ENCODE results near the gene PCSK7. TPM values are rescaled to one million over a fixed set of nuclear protein-coding genes. Genes with fewer than 3 reads are reported as not detected.

Gene PCSK7
- total and polyA plus RNA-seq, 10 of the 15 experiments (the other 5 are each of a cell fraction or from before 2014, with no cell fraction given) = 5.5 to 81.5 (median 51.6) TPM

GRCh38 chr11:117195258-117195657 is 36.6 kb downstream of the PCSK7 start:
- Histone ChIP-seq H3K36me3 (ENCODE audit: control insufficient read depth in 2 of 2, insufficient read depth in 2 of 2, low read length in 1 of 2) (peaks cover 3 to 4% of the 10 kb centered on the region in 2 experiments; a peak in 3 of 4 replicates), H3K9ac (ENCODE audit: control insufficient read depth, insufficient read depth, low read length) (no peak overlapping the region), H3K27me3 (replicated peaks in 1 of 2; ENCODE audit: control insufficient read depth in 2 of 2, insufficient read depth in 2 of 2, low read length in 1 of 2) (no peaks in the 10 kb centered on the region), H3K9me3 (replicated peaks; ENCODE audit: control insufficient read depth, insufficient read depth, low read length) (no peaks in the 10 kb centered on the region), H2AFZ (ENCODE audit: control insufficient read depth, low read depth, low read length) (no peak overlapping the region), H3K79me2 (ENCODE audit: control insufficient read depth, insufficient read depth, low read length) (no peaks in the 10 kb centered on the region), H3K4me1 (ENCODE audit: control insufficient read depth, insufficient read depth, low read length) (peaks cover 2% of the 10 kb centered on the region), H3K4me3 (no peak overlapping the region), H4K20me1 (ENCODE audit: control insufficient read depth, insufficient read depth) (no peaks in the 10 kb centered on the region), H3K27ac (ENCODE audit: control insufficient read depth, insufficient read depth) (no peak overlapping the region), H3K4me2 (ENCODE audit: control insufficient read depth, insufficient read depth) (no peak overlapping the region)
- ChIA-PET RAD21 (ENCODE audit: unreplicated experiment) (no interaction called here), POLR2A (interaction anchor here (0.7 kb wide), 1 partner anchor 1067 kb away, joined by 3 read pairs; no protein-coding TSS in a partner anchor), CTCF (interaction anchor here (3.0 to 4.0 kb wide), 2 partner anchors 14 to 32 kb away, joined by 16 to 18 read pairs; no protein-coding TSS in a partner anchor), SMC1A (ENCODE audit: uncharacterized antibody, unreplicated experiment) (interaction anchor here (1.1 to 1.9 kb wide), 2 partner anchors 14 to 32 kb away, joined by 4 to 6 read pairs; no protein-coding TSS in a partner anchor)
- intact Hi-C loops (cut with micrococcal nuclease; ENCODE audit: unreplicated experiment) = no loop called here
- TF ChIP-seq TARDBP (IDR thresholded peaks at IDR 0.05; ENCODE audit: borderline replicate concordance) = no peak
- no peak for TF ChIP-seq CBX3 (IDR thresholded peaks at IDR 0.05; ENCODE audit: borderline replicate concordance, low read depth)
- TF ChIP-seq RAD21 (IDR thresholded peaks at IDR 0.05; ENCODE audit: insufficient read depth, low read depth, low read length) = no peak
- no peak for TF ChIP-seq NFYA (IDR thresholded peaks at IDR 0.05; ENCODE audit: borderline replicate concordance, low read depth, low read length)
- no peak for TF ChIP-seq CHD1 (IDR thresholded peaks at IDR 0.05; ENCODE audit: low read depth, low read length)
- no peak for TF ChIP-seq ETV6 (conservative IDR thresholded peaks at IDR 0.05 in 1 of 2, IDR thresholded peaks at IDR 0.05 in 1 of 2; ENCODE audit: borderline replicate concordance in 1 of 2, low read depth in 1 of 2)
- TF ChIP-seq JUNB (IDR thresholded peaks at IDR 0.05) = no peak
- TF ChIP-seq FOS (IDR thresholded peaks at IDR 0.05; ENCODE audit: borderline replicate concordance, extremely low read depth, insufficient read length) = no peak
- TF ChIP-seq CREM (IDR thresholded peaks at IDR 0.05; ENCODE audit: low read depth) = no peak
- no peak for TF ChIP-seq KDM1A (IDR thresholded peaks at IDR 0.05; ENCODE audit: borderline replicate concordance)
- TF ChIP-seq SRF (IDR thresholded peaks at IDR 0.05; ENCODE audit: low read depth in 2 of 2, low read length in 2 of 2) = no peak
- no peak for TF ChIP-seq GABPA (IDR thresholded peaks at IDR 0.05; ENCODE audit: low read depth)
- TF ChIP-seq PML (IDR thresholded peaks at IDR 0.05; ENCODE audit: low read length) = no peak
- no peak for DNase-seq (ENCODE audit: low read depth, low spot score)
- WGBS (ENCODE audit: insufficient coverage, insufficient replicate concordance, low lambda C conversion rate, missing lambda C conversion rate) = 95% methylated on average over 4 of the region's 4 CpGs
- FAIRE-seq = no peak
- in situ Hi-C loops (cut with MboI) = no loop called here
- BruUV-seq (replicated peaks) = no TSS peak
- ATAC-seq = no peak

All from GM12878 (cell line).